Measurements from ENCODE around the gene TMPRSS6. TPM values are rescaled to one million over a fixed set of nuclear protein-coding genes. Genes with fewer than 3 reads are reported as not detected.

Gene TMPRSS6
- total and polyA plus RNA-seq, 12 donors = under 0.01 to 1.2 (median 0.08) TPM; not detected in 7

DNA sequence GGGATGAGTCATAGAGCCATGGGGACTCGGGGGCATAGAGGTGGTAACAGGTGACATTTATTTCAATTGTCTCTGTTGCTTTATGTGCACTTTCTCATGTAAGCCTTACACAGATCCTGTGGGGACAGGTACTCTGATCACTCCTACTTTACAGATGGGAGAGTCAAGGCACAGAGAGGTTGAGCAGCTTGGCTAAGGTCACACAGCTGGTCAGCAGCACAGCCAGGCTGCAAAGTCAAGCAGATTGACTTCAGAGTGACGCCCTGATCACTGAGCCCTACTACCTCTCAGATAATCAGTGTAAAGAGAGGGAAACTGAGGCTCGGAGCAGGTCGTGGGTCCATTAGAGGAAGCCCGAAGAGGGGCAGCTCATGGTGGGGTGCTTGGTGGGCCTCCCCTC is 3.5 kb downstream of the TMPRSS6 start:
- Histone ChIP-seq H3K4me1 (replicated peaks in 1 of 2) (no peaks in the 10 kb centered on the region), H3K27ac (no peak overlapping the region), H3K4me3 (no peak overlapping the region), H3K27me3 (no peaks in the 10 kb centered on the region), H3K9me3 (replicated peaks in 1 of 3) (no peaks in the 10 kb centered on the region), H3K36me3 (replicated peaks in 1 of 2) (no peaks in the 10 kb centered on the region)
- no peak for DNase-seq
- intact Hi-C loops (cut with DNase I) = no loop called here
- 73 to 92% (median 83%) methylated on average over 4 to 5 of the region's 5 CpGs for WGBS, 4 donors
- TF ChIP-seq, protein P1, sequence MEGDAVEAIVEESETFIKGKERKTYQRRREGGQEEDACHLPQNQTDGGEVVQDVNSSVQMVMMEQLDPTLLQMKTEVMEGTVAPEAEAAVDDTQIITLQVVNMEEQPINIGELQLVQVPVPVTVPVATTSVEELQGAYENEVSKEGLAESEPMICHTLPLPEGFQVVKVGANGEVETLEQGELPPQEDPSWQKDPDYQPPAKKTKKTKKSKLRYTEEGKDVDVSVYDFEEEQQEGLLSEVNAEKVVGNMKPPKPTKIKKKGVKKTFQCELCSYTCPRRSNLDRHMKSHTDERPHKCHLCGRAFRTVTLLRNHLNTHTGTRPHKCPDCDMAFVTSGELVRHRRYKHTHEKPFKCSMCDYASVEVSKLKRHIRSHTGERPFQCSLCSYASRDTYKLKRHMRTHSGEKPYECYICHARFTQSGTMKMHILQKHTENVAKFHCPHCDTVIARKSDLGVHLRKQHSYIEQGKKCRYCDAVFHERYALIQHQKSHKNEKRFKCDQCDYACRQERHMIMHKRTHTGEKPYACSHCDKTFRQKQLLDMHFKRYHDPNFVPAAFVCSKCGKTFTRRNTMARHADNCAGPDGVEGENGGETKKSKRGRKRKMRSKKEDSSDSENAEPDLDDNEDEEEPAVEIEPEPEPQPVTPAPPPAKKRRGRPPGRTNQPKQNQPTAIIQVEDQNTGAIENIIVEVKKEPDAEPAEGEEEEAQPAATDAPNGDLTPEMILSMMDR (IDR thresholded peaks at IDR 0.05) = no peak
- no peak for TF ChIP-seq POLR2A (IDR thresholded peaks at IDR 0.05)

DNA sequence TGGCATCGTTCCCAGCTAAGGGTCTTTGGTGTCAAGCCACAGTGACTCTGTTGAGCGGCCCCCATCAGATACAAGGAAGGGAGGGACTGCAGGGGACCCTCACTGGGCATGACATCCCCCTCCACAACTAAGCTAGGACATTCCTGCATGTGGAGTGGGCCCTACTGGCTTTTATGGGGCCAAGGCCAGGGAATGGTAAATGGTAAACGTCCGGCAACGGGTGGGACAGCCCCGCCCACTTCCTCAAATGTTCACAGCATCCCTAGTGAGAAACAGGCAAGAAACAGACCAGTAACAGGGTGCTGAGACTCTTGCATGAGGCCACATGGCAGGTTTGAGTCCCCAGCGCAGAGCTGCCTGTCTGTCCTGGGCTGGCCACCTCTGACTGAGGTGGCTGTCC is 4.4 kb downstream of the TMPRSS6 start:
- intact Hi-C loops (cut with DNase I) = no loop called here
- H3K36me3 ChIP-seq (replicated peaks in 1 of 2) = no peaks in the 10 kb centered on the region
- 23 to 31% (median 27%) methylated on average over 5 to 7 of the region's 7 CpGs for WGBS, 4 donors
- no peak for DNase-seq
- H3K4me3 ChIP-seq = no peak overlapping the region
- no peak overlapping the region for H3K27ac ChIP-seq
- no peaks in the 10 kb centered on the region for H3K9me3 ChIP-seq (replicated peaks in 1 of 3)
- no peaks in the 10 kb centered on the region for H3K27me3 ChIP-seq
- H3K4me1 ChIP-seq (replicated peaks in 1 of 2) = no peaks in the 10 kb centered on the region
- TF ChIP-seq, protein P1 (IDR thresholded peaks at IDR 0.05) = no peak
- TF ChIP-seq POLR2A (IDR thresholded peaks at IDR 0.05) = no peak

DNA sequence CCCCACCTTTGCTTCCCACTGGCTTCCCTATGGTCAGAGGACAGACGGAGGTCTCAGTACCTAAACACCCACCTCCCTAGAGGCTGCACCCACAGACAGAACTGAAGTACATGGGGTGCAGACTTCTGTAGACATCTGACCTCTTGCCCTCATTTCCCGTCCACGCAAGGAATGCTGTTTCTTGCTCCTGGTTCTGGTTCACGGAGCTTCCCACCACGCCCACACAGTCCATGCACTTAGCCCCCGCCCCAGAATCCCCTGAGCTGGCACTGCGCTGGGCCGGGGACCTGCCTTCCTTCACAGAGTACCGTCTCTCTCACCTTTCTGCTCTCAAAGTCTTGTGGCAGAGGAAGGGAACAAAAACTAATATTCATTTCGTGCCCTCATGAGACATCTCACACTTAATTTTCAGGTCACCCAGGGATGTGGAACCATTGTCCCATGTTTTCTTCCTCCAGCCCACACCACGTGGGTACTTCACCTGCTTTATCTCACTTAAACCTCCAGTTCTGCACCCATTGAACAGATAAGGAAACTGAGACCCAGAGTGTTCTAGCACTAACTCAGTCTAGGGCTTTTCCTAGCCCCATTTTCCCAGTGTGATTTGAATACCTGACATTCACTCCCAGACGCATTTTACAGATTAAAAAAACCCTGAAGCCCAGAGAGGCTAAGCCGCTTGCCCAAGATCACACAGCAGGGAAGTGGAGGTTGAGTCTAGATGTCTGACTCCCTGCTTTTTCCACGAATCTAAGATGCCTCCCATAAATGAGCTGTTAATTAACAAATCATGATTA is 5.7 kb downstream of the TMPRSS6 start:
- Histone ChIP-seq H3K9me3 (replicated peaks in 1 of 3) (no peaks in the 10 kb centered on the region), H3K27ac (no peak overlapping the region), H3K36me3 (replicated peaks in 1 of 2) (no peaks in the 10 kb centered on the region), H3K4me1 (replicated peaks in 1 of 2) (no peaks in the 10 kb centered on the region), H3K4me3 (no peak overlapping the region), H3K27me3 (no peaks in the 10 kb centered on the region)
- 64 to 77% (median 68%) methylated on average over 13 to 14 of the region's 14 CpGs for WGBS, 4 donors
- intact Hi-C loops (cut with DNase I) = no loop called here
- TF ChIP-seq, protein P1 (IDR thresholded peaks at IDR 0.05) = no peak
- no peak for TF ChIP-seq POLR2A (IDR thresholded peaks at IDR 0.05)
- no peak for DNase-seq

DNA sequence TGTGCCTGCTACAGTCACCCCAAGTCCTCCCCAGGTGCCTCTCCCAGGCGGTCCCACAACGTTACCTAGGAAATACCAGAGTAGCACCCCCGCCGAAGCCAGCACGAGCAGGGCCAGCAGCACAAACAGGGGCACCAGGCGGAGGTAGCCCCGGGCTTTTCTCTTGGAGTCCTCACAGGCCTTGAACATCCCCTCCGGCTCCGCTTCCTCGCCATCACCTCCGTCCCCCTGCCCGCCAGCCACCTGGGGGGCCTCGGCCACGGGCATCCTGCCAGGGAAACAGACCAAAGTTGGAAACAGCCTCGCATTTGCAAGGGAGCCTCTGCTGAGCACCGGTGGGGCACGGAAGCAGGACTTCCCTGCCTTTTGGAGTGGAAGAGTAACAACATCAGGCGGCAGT is 6.4 kb downstream of the TMPRSS6 start:
- no peak overlapping the region for H3K4me3 ChIP-seq
- no peak for DNase-seq
- intact Hi-C loops (cut with DNase I) = no loop called here
- no peaks in the 10 kb centered on the region for H3K4me1 ChIP-seq (replicated peaks in 1 of 2)
- H3K27me3 ChIP-seq = no peaks in the 10 kb centered on the region
- no peak overlapping the region for H3K27ac ChIP-seq
- H3K36me3 ChIP-seq (replicated peaks in 1 of 2) = no peaks in the 10 kb centered on the region
- TF ChIP-seq, protein P1 (IDR thresholded peaks at IDR 0.05) = no peak
- no peak for TF ChIP-seq POLR2A (IDR thresholded peaks at IDR 0.05)
- 61 to 76% (median 67%) methylated on average over 2 to 18 of the region's 18 CpGs for WGBS, 4 donors
- H3K9me3 ChIP-seq (replicated peaks in 1 of 3) = no peaks in the 10 kb centered on the region

Data from adrenal gland (tissue), 12 donors.